DND-41 (cell line): ENCODE measurements around the gene MRPL1.

Experiments
- CTCF ChIP-seq: IDR thresholded peaks from 2 replicates; pipeline ENCODE4 v1.5.1; 2012; ENCODE audit warnings: borderline replicate concordance, low read length, moderate library complexity, mild to moderate bottlenecking; ENCODE audit not compliant: poor library complexity, severe bottlenecking; ENCODE audit errors: extremely low read depth
- EZH2 ChIP-seq: IDR thresholded peaks from 3 replicates; pipeline ENCODE4 v1.6.1; 2012; ENCODE audit warnings: borderline replicate concordance, low read depth, mild to moderate bottlenecking, moderate library complexity, low read length, inconsistent platforms; ENCODE audit not compliant: severe bottlenecking

- TF ChIP-seq EZH2: no peak
- no peak for TF ChIP-seq CTCF
Measured at GRCh38 chr4:77952457-77952856, 89.8 kb downstream of the MRPL1 start.
